ENCODE results near the gene CHRNB1.

CHRNB1 gene

GRCh38 chr17:7415784-7416183, 29.1 kb upstream of the CHRNB1 start:
- no peak for DNase-seq (ENCODE audit: low read depth in 2 of 2)

- DNase-seq (ENCODE audit: low read depth in 2 of 2) = no peak
Measured at GRCh38 chr17:7416323-7416722, 28.5 kb upstream of the CHRNB1 start.

- no peak for DNase-seq (ENCODE audit: low read depth in 2 of 2)
Measured at GRCh38 chr17:7417056-7417655, 27.7 kb upstream of the CHRNB1 start.

- no peak for DNase-seq (ENCODE audit: low read depth in 2 of 2)
Measured at GRCh38 chr17:7418472-7419152, 26.2 kb upstream of the CHRNB1 start.

GRCh38 chr17:7419819-7420610, 24.8 kb upstream of the CHRNB1 start, which contains the start of gene SPEM1:
Gene SPEM1 (plus strand): TSS chr17:7420324. CDS start chr17:7420385, 61 bp downstream.
- DNase-seq (ENCODE audit: low read depth in 2 of 2) = no peak

GRCh38 chr17:7421186-7421585, 23.7 kb upstream of the CHRNB1 start:
- DNase-seq (ENCODE audit: low read depth in 2 of 2) = no peak

GRCh38 chr17:7423679-7424078, 21.2 kb upstream of the CHRNB1 start:
- no peak for DNase-seq (ENCODE audit: low read depth in 2 of 2)

- DNase-seq (ENCODE audit: low read depth in 2 of 2) = no peak
Measured at GRCh38 chr17:7425316-7425715, 19.5 kb upstream of the CHRNB1 start, which contains the start of gene SPEM2. Gene SPEM2 (plus strand): TSS chr17:7425616. CDS start chr17:7425689, 73 bp downstream.

- no peak for DNase-seq (ENCODE audit: low read depth in 2 of 2)
Measured at GRCh38 chr17:7425756-7426155, 19.1 kb upstream of the CHRNB1 start.

- DNase-seq (ENCODE audit: low read depth in 2 of 2) = no peak
Measured at GRCh38 chr17:7426203-7426863, 18.5 kb upstream of the CHRNB1 start.

GRCh38 chr17:7426896-7427489, 17.9 kb upstream of the CHRNB1 start:
- DNase-seq (ENCODE audit: low read depth in 2 of 2) = no peak

GRCh38 chr17:7427549-7427948, 17.3 kb upstream of the CHRNB1 start:
- DNase-seq (ENCODE audit: low read depth in 2 of 2) = no peak

GRCh38 chr17:7428557-7428956, 16.3 kb upstream of the CHRNB1 start, which contains the start of gene SPEM3:
Gene SPEM3 (plus strand): TSS chr17:7428857. CDS start chr17:7428903, 46 bp downstream.
- DNase-seq (ENCODE audit: low read depth in 2 of 2) = no peak

- DNase-seq (ENCODE audit: low read depth in 2 of 2) = no peak
Measured at GRCh38 chr17:7429722-7430121, 15.1 kb upstream of the CHRNB1 start.

- no peak for DNase-seq (ENCODE audit: low read depth in 2 of 2)
Measured at GRCh38 chr17:7431231-7431630, 13.6 kb upstream of the CHRNB1 start.

- no peak for DNase-seq (ENCODE audit: low read depth in 2 of 2)
Measured at GRCh38 chr17:7432296-7432695, 12.6 kb upstream of the CHRNB1 start.

- peak; percentile 44 to 51 for DNase-seq (ENCODE audit: low read depth in 2 of 2)
Measured at GRCh38 chr17:7435676-7436555, 8.9 kb upstream of the CHRNB1 start.

- DNase-seq (ENCODE audit: low read depth in 2 of 2) = peak; percentile 69 to 76
Measured at GRCh38 chr17:7436556-7437368, 8.1 kb upstream of the CHRNB1 start.

- DNase-seq (ENCODE audit: low read depth in 2 of 2) = no peak
Measured at GRCh38 chr17:7437369-7437863, 7.4 kb upstream of the CHRNB1 start.
